ENCODE results near the gene ZBTB43.
A peak's percentile ranks its signal among the peaks of the same experiment; 100 is the strongest.

The ZBTB43 gene

GRCh38 chr9:126842220-126842842 is 37.5 kb downstream of the ZBTB43 start:
- H2AFZ ChIP-seq (ENCODE audit: low read length) = no peak overlapping the region
- H3K36me3 ChIP-seq (replicated peaks in 1 of 2; ENCODE audit: control insufficient read depth in 2 of 2, insufficient read depth in 2 of 2, low read length in 2 of 2) = peaks cover 1 to 17% of the 10 kb centered on the region in 2 donors
- no peak overlapping the region for H2BK12ac ChIP-seq (ENCODE audit: low read length)
- no peak overlapping the region for H3K23ac ChIP-seq (ENCODE audit: low read depth, low read length, poor library complexity)
- no peaks in the 10 kb centered on the region for H3K79me1 ChIP-seq (ENCODE audit: low read depth, low read length)
- no peaks in the 10 kb centered on the region for H3K4me1 ChIP-seq (ENCODE audit: control insufficient read depth in 2 of 2, insufficient read depth in 1 of 2, low read depth in 1 of 2, low read length in 2 of 2)
- H4K91ac ChIP-seq (ENCODE audit: low read depth, low read length, poor library complexity) = no peak overlapping the region
- WGBS, 2 donors (ENCODE audit: extremely low coverage in 2 of 2, insufficient read length in 2 of 2, insufficient replicate concordance in 1 of 2) = no CpG with 5 or more reads among the region's 13 CpGs
- no peak overlapping the region for H3K27ac ChIP-seq (replicated peaks; ENCODE audit: low read length)
- H3K18ac ChIP-seq (ENCODE audit: low read length) = no peak overlapping the region
- H3K4me3 ChIP-seq (ENCODE audit: low read length in 2 of 2) = no peak overlapping the region
- no peak overlapping the region for H3K4ac ChIP-seq (ENCODE audit: low read length)
- no peak overlapping the region for H2BK120ac ChIP-seq (ENCODE audit: low read depth, low read length)
- no peaks in the 10 kb centered on the region for H3K27me3 ChIP-seq (ENCODE audit: control insufficient read depth in 3 of 3, insufficient read depth in 3 of 3, low read depth in 1 of 3, low read length in 3 of 3)
- H2BK15ac ChIP-seq (ENCODE audit: low read length) = no peak overlapping the region
- peak overlapping the region; percentile 73 for H2AK5ac ChIP-seq (ENCODE audit: low read depth, low read length)
- no peak overlapping the region for H3K4me2 ChIP-seq (ENCODE audit: insufficient read depth, low read length, poor library complexity, severe bottlenecking)
- no peak overlapping the region for H2BK5ac ChIP-seq (ENCODE audit: low read length)
- H3K9ac ChIP-seq (ENCODE audit: low read depth, low read length, poor library complexity) = no peak overlapping the region
- no peaks in the 10 kb centered on the region for H3K9me3 ChIP-seq (replicated peaks in 1 of 2; ENCODE audit: control insufficient read depth in 2 of 2, insufficient read depth in 1 of 2, low read depth in 1 of 2, low read length in 2 of 2)
- no peak overlapping the region for H3K14ac ChIP-seq (ENCODE audit: low read length)
- no peak overlapping the region for H4K8ac ChIP-seq (ENCODE audit: low read depth, low read length)
- no peak for DNase-seq (ENCODE audit: low spot score)

DNA sequence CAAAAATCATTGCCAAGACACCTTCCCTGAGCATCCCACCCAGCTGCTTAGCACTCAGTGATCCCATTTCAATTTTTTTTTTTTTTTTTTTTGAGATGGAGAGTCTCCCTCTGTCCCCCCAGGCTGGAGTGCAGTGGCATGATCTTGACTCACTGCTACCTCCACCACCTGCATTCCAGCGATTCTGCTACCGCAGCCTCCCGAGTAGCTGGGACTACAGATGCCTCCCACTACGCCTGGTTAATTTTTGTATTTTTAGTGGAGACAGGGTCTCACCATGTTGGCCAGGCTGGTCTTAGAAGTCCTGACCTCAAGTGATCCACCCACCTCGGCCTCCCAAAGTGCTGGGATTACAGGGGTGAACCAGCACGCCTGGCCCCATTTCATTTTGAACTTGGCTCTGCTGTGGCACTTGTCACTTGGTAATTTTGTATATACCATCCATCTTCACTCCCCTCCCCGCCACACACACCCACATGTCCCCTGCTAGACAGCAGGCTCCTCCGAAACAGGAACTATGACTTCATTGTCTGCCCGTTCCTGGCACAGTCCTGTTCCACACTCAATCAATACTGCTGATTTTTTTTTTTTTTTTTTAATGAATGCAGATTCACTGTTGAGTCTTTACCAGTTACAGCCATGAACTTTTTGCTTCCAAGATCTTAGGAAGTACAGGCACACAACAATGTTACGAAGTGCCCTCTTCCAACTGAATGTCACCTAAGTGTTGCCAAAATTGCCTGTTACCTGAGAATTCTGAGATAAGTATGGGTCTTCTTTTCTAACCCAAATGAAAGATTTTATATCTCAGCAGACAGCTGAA is 38.3 kb downstream of the ZBTB43 start:
- no peak for DNase-seq (ENCODE audit: low spot score)
- Histone ChIP-seq H3K4me2 (ENCODE audit: insufficient read depth, low read length, poor library complexity, severe bottlenecking) (no peak overlapping the region), H2BK12ac (ENCODE audit: low read length) (no peak overlapping the region), H3K27ac (replicated peaks; ENCODE audit: low read length) (no peak overlapping the region), H3K36me3 (replicated peaks in 1 of 2; ENCODE audit: control insufficient read depth in 2 of 2, insufficient read depth in 2 of 2, low read length in 2 of 2) (peaks cover 0 to 12% of the 10 kb centered on the region in 2 donors), H3K18ac (ENCODE audit: low read length) (no peak overlapping the region), H3K14ac (ENCODE audit: low read length) (no peak overlapping the region), H3K4me1 (ENCODE audit: control insufficient read depth in 2 of 2, insufficient read depth in 1 of 2, low read depth in 1 of 2, low read length in 2 of 2) (no peaks in the 10 kb centered on the region), H3K4ac (ENCODE audit: low read length) (no peak overlapping the region), H2AK5ac (ENCODE audit: low read depth, low read length) (no peak overlapping the region), H3K4me3 (ENCODE audit: low read length in 2 of 2) (no peak overlapping the region), H2AFZ (ENCODE audit: low read length) (no peak overlapping the region), H3K9ac (ENCODE audit: low read depth, low read length, poor library complexity) (no peak overlapping the region), H2BK120ac (ENCODE audit: low read depth, low read length) (no peak overlapping the region), H4K8ac (ENCODE audit: low read depth, low read length) (no peak overlapping the region), H3K79me1 (ENCODE audit: low read depth, low read length) (no peaks in the 10 kb centered on the region), H4K91ac (ENCODE audit: low read depth, low read length, poor library complexity) (no peak overlapping the region), H2BK5ac (ENCODE audit: low read length) (no peak overlapping the region), H3K9me3 (replicated peaks in 1 of 2; ENCODE audit: control insufficient read depth in 2 of 2, insufficient read depth in 1 of 2, low read depth in 1 of 2, low read length in 2 of 2) (no peaks in the 10 kb centered on the region), H3K27me3 (ENCODE audit: control insufficient read depth in 3 of 3, insufficient read depth in 3 of 3, low read depth in 1 of 3, low read length in 3 of 3) (no peaks in the 10 kb centered on the region), H3K23ac (ENCODE audit: low read depth, low read length, poor library complexity) (no peak overlapping the region), H2BK15ac (ENCODE audit: low read length) (no peak overlapping the region)
- no CpG with 5 or more reads among the region's 10 CpGs for WGBS, 2 donors (ENCODE audit: extremely low coverage in 2 of 2, insufficient read length in 2 of 2, insufficient replicate concordance in 1 of 2)

DNA sequence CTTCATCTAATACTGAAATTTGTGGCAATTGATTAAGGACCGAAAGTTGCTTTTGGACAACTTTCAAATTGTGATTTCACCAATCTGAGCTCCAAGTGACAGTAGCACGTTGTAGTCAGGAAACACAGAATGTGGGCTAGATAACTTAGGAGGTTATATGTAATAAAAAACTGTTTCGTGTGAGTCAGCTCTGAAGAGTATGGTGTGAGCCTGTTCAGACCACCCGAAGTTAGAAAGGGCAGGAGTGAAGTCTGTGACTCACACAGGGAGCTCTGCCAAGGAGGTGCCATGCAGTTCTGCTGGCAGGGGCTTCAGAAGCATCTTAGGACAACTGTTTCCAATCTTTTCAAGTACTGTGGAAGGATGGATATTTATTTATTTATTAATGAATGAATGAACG is 39.2 kb downstream of the ZBTB43 start:
- no peak overlapping the region for H2AK5ac ChIP-seq (ENCODE audit: low read depth, low read length)
- no peak overlapping the region for H3K23ac ChIP-seq (ENCODE audit: low read depth, low read length, poor library complexity)
- H3K79me1 ChIP-seq (ENCODE audit: low read depth, low read length) = no peaks in the 10 kb centered on the region
- no peak overlapping the region for H4K91ac ChIP-seq (ENCODE audit: low read depth, low read length, poor library complexity)
- no peak overlapping the region for H4K8ac ChIP-seq (ENCODE audit: low read depth, low read length)
- no peaks in the 10 kb centered on the region for H3K27me3 ChIP-seq (ENCODE audit: control insufficient read depth in 3 of 3, insufficient read depth in 3 of 3, low read depth in 1 of 3, low read length in 3 of 3)
- no peak overlapping the region for H2AFZ ChIP-seq (ENCODE audit: low read length)
- H3K18ac ChIP-seq (ENCODE audit: low read length) = no peak overlapping the region
- H3K4ac ChIP-seq (ENCODE audit: low read length) = no peak overlapping the region
- H3K36me3 ChIP-seq (replicated peaks in 1 of 2; ENCODE audit: control insufficient read depth in 2 of 2, insufficient read depth in 2 of 2, low read length in 2 of 2) = peaks cover 0 to 3% of the 10 kb centered on the region in 2 donors
- H3K9ac ChIP-seq (ENCODE audit: low read depth, low read length, poor library complexity) = no peak overlapping the region
- no peak overlapping the region for H2BK120ac ChIP-seq (ENCODE audit: low read depth, low read length)
- no peak for DNase-seq (ENCODE audit: low spot score)
- no peaks in the 10 kb centered on the region for H3K9me3 ChIP-seq (replicated peaks in 1 of 2; ENCODE audit: control insufficient read depth in 2 of 2, insufficient read depth in 1 of 2, low read depth in 1 of 2, low read length in 2 of 2)
- no peak overlapping the region for H3K4me2 ChIP-seq (ENCODE audit: insufficient read depth, low read length, poor library complexity, severe bottlenecking)
- H3K4me1 ChIP-seq (ENCODE audit: control insufficient read depth in 2 of 2, insufficient read depth in 1 of 2, low read depth in 1 of 2, low read length in 2 of 2) = no peaks in the 10 kb centered on the region
- H2BK15ac ChIP-seq (ENCODE audit: low read length) = no peak overlapping the region
- H3K27ac ChIP-seq (replicated peaks; ENCODE audit: low read length) = no peak overlapping the region
- no peak overlapping the region for H2BK5ac ChIP-seq (ENCODE audit: low read length)
- WGBS, 2 donors (ENCODE audit: extremely low coverage in 2 of 2, insufficient read length in 2 of 2, insufficient replicate concordance in 1 of 2) = no CpG with 5 or more reads among the region's 5 CpGs
- H3K4me3 ChIP-seq (ENCODE audit: low read length in 2 of 2) = no peak overlapping the region
- H3K14ac ChIP-seq (ENCODE audit: low read length) = no peak overlapping the region
- H2BK12ac ChIP-seq (ENCODE audit: low read length) = no peak overlapping the region

- Histone ChIP-seq H4K8ac (ENCODE audit: low read depth, low read length) (no peak overlapping the region), H3K4me2 (ENCODE audit: insufficient read depth, low read length, poor library complexity, severe bottlenecking) (no peak overlapping the region), H3K4me1 (ENCODE audit: control insufficient read depth in 2 of 2, insufficient read depth in 1 of 2, low read depth in 1 of 2, low read length in 2 of 2) (no peaks in the 10 kb centered on the region), H3K9me3 (replicated peaks in 1 of 2; ENCODE audit: control insufficient read depth in 2 of 2, insufficient read depth in 1 of 2, low read depth in 1 of 2, low read length in 2 of 2) (no peaks in the 10 kb centered on the region), H4K91ac (ENCODE audit: low read depth, low read length, poor library complexity) (no peak overlapping the region), H3K4ac (ENCODE audit: low read length) (no peak overlapping the region), H3K36me3 (replicated peaks in 1 of 2; ENCODE audit: control insufficient read depth in 2 of 2, insufficient read depth in 2 of 2, low read length in 2 of 2) (no peaks in the 10 kb centered on the region), H3K23ac (ENCODE audit: low read depth, low read length, poor library complexity) (no peak overlapping the region), H3K14ac (ENCODE audit: low read length) (no peak overlapping the region), H2BK12ac (ENCODE audit: low read length) (no peak overlapping the region), H3K27me3 (ENCODE audit: control insufficient read depth in 3 of 3, insufficient read depth in 3 of 3, low read depth in 1 of 3, low read length in 3 of 3) (no peaks in the 10 kb centered on the region), H2BK120ac (ENCODE audit: low read depth, low read length) (no peak overlapping the region), H3K27ac (replicated peaks; ENCODE audit: low read length) (no peak overlapping the region), H2AK5ac (ENCODE audit: low read depth, low read length) (no peak overlapping the region), H2BK15ac (ENCODE audit: low read length) (no peak overlapping the region), H3K9ac (ENCODE audit: low read depth, low read length, poor library complexity) (no peak overlapping the region), H3K18ac (ENCODE audit: low read length) (no peak overlapping the region), H3K4me3 (ENCODE audit: low read length in 2 of 2) (no peak overlapping the region), H2AFZ (ENCODE audit: low read length) (no peak overlapping the region), H2BK5ac (ENCODE audit: low read length) (no peak overlapping the region), H3K79me1 (ENCODE audit: low read depth, low read length) (no peaks in the 10 kb centered on the region)
- no peak for DNase-seq (ENCODE audit: low spot score)
- WGBS, 2 donors (ENCODE audit: extremely low coverage in 2 of 2, insufficient read length in 2 of 2, insufficient replicate concordance in 1 of 2) = no CpG with 5 or more reads among the region's 8 CpGs
Observed at GRCh38 chr9:126847051-126847450, 42.2 kb downstream of the ZBTB43 start.
